ENCODE data around the gene SFXN4. TPM values are rescaled to one million over a fixed set of nuclear protein-coding genes. Genes with fewer than 3 reads are reported as not detected.

Gene SFXN4
- total and polyA plus RNA-seq, 9 of the 15 experiments (the other 6 are each of a cell fraction or from before 2014, with no cell fraction given) = 40.1 to 97.8 (median 54.5) TPM

GRCh38 chr10:119206603-119207365 is 41.3 kb upstream of the SFXN4 start (continued):
- no peak for TF ChIP-seq GTF2A2 (tag; IDR thresholded peaks at IDR 0.05)
- peak; percentile 72; the same call in 1 of the 2 replicates for TF ChIP-seq CTBP1 (IDR thresholded peaks at IDR 0.05; ENCODE audit: borderline replicate concordance)
- TF ChIP-seq GABPA (tag; conservative IDR thresholded peaks at IDR 0.05; ENCODE audit: low read depth) = peak; percentile 21
- no peak for TF ChIP-seq TRIM28 (IDR thresholded peaks at IDR 0.05)
- no peak; the same call in 1 of the 2 replicates for TF ChIP-seq ZNF263 (CRISPR knock-in tag; IDR thresholded peaks at IDR 0.05; ENCODE audit: borderline replicate concordance)
- no peak for TF ChIP-seq PTRF (tag; IDR thresholded peaks at IDR 0.05)
- TF ChIP-seq ARHGAP35 (IDR thresholded peaks at IDR 0.05; ENCODE audit: partially characterized antibody) = no peak
- TF ChIP-seq NBN (IDR thresholded peaks at IDR 0.05; ENCODE audit: low read depth) = no peak
- no peak; the same call in 1 of the 2 replicates for TF ChIP-seq CBX1 (IDR thresholded peaks at IDR 0.05; ENCODE audit: low read depth)
- 0 out of 2 replicates have a peak, but pooled peaks have one; percentile 30 for TF ChIP-seq GTF2E2 (tag; IDR thresholded peaks at IDR 0.05)
- TF ChIP-seq, protein P1, sequence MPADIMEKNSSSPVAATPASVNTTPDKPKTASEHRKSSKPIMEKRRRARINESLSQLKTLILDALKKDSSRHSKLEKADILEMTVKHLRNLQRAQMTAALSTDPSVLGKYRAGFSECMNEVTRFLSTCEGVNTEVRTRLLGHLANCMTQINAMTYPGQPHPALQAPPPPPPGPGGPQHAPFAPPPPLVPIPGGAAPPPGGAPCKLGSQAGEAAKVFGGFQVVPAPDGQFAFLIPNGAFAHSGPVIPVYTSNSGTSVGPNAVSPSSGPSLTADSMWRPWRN (IDR thresholded peaks at IDR 0.05; ENCODE audit: low read depth) = no peak
- no peak for TF ChIP-seq SMARCE1 (IDR thresholded peaks at IDR 0.05)
- no peak for TF ChIP-seq SRSF7 (optimal IDR thresholded peaks at IDR 0.05; ENCODE audit: low read depth, low read length)
- TF ChIP-seq CSDE1 (IDR thresholded peaks at IDR 0.05) = no peak
- TF ChIP-seq, protein P2, sequence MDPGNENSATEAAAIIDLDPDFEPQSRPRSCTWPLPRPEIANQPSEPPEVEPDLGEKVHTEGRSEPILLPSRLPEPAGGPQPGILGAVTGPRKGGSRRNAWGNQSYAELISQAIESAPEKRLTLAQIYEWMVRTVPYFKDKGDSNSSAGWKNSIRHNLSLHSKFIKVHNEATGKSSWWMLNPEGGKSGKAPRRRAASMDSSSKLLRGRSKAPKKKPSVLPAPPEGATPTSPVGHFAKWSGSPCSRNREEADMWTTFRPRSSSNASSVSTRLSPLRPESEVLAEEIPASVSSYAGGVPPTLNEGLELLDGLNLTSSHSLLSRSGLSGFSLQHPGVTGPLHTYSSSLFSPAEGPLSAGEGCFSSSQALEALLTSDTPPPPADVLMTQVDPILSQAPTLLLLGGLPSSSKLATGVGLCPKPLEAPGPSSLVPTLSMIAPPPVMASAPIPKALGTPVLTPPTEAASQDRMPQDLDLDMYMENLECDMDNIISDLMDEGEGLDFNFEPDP (CRISPR knock-in tag; IDR thresholded peaks at IDR 0.05) = no peak
- TF ChIP-seq SP1 (CRISPR knock-in tag; IDR thresholded peaks at IDR 0.05) = no peak
- no peak for TF ChIP-seq RBM34 (IDR thresholded peaks at IDR 0.05; ENCODE audit: borderline replicate concordance, insufficient read depth, low read length)
- TF ChIP-seq PBX2 (CRISPR knock-in tag; IDR thresholded peaks at IDR 0.05; ENCODE audit: low read depth) = no peak
- TF ChIP-seq PBX2 (tag; conservative IDR thresholded peaks at IDR 0.05; ENCODE audit: low read depth) = no peak
- no peak for TF ChIP-seq MAFF (IDR thresholded peaks at IDR 0.05; ENCODE audit: low read length)
- peak; percentile 55; the same call in 1 of the 2 replicates for TF ChIP-seq PHF8 (IDR thresholded peaks at IDR 0.05; ENCODE audit: borderline replicate concordance, low read length)
